GM21381 (cell line): Measurements from ENCODE around the gene RAB2B.
"Not testable (repeated sequence)": the region's sequence is repeated elsewhere in the genome, so short reads cannot be mapped to it uniquely, and the experiment has no call there.

Experiments used
- ATAC-seq: cut with Tn5 transposase; IDR thresholded peaks from one replicate; pipeline ENCODE4 v1.9.1; 2021; ENCODE audit warnings: mild to moderate bottlenecking, moderate library complexity; ENCODE audit not compliant: unreplicated experiment

Gene RAB2B

DNA sequence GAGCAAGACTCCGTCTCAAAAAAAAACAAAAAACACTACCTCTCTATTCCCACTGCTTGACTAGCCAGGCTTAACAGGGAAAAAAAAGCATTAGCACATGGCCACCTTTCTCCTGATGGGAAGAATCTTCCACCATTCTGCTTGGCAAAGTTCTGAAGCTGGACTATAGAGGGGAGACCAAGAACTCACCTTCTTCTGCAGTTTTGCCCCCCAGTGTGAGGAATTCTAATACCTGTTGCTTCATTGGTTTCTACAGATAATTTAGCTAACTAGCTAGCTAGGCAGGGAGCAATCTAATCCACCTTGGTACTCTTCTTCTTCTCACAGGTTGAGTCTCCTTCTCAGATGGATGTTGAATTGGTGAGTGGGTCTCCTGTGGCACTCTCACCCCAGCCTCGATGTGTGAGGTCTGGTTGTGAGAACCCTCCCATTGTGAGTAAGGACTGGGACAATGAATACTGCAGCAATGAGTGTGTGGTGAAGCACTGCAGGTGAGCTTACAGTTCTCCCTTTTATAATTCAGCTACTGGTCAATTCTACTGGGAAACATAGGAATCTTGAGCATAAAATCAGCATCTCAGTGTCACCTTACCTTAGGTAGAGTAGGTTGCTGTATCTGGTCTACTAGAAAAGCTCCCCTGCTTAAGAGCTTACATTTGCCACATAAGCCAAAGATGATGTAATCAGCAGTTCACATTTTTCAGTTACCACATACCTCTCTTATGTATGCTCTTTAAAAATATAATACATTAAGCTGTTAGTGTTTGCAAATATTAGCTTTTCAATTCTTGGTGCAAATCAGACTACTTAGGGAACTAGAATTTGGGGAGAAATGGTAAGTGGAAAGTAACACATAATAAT, 18.4 kb upstream of the RAB2B start:
- ATAC-seq: no peak

DNA sequence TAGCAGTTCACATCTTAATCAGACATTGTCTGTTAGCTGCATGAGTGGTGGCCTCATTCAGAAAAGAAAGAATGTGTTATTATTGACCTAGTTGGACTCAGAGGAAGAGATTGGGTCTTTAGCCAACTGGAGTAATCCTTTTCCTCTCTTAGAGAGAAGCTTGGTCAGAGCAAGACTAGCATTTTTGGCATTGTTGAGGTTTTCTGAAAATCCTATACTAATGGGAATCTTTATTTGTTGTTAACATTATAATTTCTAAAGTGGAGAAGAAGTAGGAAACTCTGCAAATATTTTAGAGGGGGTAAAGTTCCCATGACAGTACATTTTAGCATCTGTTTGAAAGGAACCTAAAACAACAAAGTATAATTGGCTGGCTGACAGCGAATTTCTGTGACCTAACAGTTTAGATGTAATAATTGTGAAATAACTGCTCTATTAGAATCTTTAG, 9.9 kb upstream of the RAB2B start:
- no peak for ATAC-seq

DNA sequence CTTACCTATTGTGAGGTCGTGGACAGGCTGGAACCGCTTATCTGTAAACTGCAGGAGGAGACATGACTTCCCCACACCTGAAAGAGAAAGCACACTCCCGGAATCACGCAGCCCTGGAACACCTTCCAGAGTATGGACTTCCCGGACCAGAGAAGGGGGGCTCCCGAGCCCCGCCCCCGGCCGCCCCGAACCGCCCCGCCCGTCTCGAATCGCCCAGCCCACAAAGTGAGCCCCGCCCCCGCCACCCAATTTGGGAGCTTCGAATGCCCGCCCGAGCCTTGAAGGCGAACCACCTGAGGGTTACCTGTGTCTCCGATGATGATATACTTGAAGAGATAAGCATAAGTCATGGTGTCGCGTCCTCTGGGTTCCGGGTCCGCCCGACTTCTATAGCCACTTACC, 235 bp downstream of the RAB2B start:
- ATAC-seq: peak; percentile 34

DNA sequence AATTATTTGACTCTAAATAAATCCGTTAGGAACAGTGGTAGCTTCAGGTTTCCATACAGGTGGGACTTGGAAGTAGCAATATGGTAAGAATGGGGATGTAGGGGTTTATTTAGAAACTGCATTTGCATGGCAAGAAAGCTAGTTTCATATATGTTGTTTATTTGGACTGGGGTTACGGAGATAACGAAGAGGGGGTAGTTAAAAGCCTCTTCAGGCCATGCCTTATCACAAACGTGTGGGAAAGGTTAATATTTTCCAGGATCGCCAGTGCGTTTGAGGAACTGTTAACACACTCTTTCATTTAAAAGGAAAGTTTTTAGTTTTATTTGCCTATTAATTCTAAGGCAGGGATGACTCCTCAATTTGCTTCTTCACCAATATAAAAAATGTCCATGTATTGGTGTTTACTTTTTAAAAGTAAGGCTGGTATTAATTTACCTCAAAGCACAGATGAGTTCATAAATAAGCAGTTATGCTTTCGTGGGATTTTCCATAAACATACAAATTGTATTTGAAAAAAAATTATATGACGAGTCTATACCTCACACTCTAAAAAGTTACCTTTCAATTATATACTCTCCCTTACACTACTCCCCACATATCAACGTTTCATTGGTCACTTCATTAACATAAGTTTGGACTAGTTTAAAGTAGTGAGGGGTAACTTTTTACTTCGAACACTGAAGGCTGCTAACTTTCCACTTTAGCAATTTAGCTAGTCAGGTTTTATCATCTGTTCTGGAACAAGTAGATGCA, 814 bp downstream of the RAB2B start:
- no peak for ATAC-seq

DNA sequence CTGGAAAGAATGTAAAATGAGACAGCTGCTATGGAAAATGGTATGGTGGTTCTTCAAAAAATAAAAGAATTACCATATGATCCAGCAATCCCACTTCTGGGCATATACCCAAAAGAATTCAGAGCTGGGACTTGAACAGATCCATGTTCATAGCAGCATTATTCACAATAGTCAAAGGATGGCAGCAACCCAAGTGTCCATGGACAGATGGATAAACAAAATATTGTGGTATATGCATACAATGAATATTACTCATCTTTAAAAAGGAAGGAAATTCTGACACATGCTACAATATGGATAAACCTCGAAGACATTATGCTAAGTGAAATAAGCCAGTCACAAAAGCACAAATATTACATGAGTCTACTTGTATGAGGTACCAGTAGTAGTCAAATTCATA, 9.1 kb downstream of the RAB2B start:
- no peak for ATAC-seq

DNA sequence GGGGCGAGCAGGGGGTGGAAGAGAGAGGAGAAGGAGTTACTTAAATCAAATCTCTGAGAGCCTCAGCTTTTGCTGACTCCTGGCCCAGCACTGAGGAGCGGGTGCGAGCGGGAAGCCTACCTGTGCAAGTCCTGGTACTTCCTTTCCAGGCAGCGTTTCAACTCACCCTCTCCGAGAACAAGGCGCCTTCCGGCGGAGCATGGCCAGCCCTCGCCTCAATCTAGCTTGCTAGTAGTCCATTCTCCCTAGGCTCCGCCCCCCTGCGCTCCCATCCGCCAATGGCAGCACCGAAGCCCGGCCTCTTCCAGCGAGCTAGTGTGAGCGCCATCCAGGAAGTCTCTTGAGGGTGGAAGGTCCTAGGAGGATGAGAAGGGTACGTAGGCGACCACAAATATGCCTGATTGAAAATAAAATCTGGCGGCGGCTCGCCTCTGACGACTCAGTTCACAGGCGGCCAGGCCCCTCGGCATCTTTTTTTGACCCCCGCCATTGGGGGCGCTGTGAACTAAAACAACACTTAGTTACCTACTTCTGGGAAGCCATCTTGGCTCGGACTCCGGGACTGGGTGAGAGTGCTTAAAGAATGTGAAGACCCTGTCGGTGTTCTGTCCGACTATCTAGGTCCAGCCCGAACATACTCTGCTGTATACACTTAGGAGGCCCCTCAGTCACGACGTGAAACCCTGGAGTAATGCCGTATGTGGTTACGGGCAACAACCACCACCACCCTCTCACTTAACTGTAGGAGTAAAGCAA, 20.7 kb downstream of the RAB2B start, which contains the start of gene CHD8:
Gene CHD8, minus strand, starts transcription at position 212 of the 756 bp plus-strand sequence. CDS start 24,480 bp downstream, outside the sequence.
- peak; percentile 98 for ATAC-seq

DNA sequence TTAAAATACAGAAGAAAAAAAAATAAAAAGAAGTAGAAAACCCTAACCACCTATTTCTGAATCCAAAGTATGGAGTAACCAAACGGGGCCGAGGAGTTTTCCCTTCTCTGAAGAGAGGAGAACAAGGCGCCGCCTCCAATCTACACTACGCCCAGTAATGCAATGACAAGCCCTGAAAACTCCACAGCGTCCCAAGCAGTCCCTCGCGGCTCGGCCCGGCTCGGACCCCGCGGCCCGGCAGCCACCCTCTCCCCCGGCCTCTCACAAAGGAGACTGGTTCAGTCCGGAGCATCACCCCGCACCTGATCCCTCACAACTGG, 21.2 kb downstream of the RAB2B start:
- peak; percentile 23 for ATAC-seq

DNA sequence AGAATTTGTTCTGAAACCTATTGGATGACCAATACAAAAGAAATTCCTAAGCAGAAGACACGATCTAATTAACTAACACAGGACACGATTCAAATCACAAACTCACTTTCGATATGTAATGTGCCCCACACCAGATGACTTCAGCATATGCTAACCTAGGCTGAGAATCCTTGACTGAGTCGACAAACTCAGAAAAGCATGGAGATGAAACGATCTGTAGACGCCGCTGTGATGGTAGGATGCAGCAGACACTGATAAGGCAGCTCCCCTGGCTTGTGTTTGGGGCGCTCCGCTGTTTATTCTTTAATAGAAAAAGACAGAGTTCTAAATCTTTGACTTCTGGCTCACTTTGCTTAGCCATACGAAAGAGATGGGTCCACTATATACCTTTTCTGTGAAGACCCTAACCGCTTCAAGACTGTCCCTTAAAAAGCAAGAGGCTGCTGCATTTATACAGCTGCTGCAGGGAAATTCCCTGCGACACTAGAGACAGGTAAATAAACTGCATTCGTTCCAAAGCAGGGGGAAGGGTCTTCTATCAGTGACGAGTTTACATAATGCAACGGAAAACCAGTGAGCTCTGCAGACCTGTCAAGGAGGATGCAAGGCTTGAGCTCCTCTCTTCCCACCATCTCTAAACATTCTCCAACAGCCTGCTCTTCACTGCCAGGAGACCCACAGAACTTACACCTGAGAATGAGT, 21.8 kb downstream of the RAB2B start:
- ATAC-seq: no peak

DNA sequence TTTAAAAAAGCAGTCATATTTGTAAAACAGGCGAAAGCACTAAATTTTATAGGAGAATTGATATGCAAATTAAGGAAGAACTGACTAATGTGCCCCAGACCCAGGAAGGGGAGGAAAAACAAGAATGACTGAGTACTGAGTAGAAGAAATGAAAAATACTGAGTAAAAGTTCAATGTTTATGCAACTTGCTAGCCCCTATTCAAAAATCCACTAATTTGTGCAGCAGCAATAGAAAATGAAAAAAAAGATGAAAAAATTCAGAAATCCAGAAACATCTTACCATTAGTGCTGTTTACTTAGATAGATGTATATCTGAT, 26.9 kb downstream of the RAB2B start:
- ATAC-seq: no peak

DNA sequence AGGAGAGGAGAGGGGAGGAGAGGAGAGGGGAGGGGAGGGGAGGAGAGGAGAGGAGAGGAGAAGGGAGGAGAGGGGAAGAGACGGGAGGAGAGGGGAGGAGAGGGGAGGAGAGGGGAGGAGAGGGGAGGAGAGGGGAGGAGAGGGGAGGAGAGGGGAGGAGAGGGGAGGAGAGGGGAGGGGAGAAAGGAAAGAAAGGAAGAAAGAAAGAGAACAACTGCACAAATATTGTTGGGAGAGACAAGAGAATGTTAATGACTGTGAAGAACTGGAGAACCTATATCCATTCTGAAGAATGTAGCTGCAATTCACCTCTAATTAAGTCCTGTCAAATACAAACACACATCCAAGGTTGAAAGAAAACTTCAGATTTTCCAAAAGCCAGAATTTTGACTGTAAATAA, 34.1 kb downstream of the RAB2B start:
- not testable (repeated sequence) for ATAC-seq

DNA sequence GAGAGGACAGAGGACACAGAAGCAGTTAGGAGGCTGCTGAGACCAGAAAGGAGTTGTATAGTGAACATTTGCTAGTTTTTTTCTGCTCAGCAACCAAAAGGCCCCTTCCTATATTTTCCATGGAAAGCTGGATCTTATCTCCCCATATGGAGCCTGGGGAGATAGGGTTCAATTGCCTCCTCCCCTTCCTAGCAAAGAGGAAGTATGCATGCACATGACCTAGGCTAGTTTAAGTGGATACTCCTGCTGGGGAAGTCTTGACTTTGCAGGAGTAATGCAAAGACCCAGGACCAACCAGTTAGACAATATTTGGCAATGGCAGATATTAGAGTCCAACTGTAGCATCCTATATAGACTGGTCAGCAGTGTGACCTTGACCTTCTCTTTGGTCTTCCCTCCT, 35.9 kb downstream of the RAB2B start:
- no peak for ATAC-seq

DNA sequence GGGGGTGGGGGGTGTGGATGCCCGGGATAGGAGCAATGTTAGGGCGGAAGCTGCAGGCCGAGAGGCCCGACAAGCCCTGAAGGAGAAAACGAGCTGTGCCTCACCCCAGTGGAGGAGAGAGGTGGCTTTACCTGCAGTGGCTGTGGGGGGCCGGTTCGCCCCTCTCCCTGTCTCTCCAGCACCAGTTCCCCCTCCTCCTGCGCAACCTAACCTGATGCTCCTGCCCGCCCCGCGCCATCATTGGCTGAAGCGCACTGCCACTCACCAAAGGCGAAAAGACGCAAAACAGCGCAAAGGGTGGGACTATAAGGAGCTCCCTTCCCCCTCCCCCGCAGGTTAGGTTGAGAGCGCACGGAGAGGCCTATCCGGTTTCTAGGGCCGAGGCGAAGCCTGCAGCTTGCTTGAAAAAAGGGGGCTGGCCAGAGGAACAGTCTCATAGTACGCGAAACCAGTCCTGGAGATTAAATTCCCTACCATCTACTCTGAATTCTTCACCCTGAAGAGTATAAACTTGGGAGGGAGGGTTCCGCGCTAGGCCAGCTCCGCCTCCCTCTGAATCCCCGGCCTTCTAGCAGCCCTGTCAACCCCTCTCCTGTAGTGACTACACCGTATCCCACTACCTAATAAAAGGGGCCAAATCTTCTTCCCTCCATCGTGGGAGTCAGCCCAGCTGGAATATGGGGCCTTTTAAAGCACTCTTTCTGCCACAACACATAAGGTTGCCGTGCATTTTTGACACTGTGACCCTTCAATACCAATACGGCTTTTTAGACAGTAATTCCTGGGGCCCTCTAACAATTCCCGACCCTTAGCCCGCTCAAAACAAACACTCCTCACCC, 39.5 kb downstream of the RAB2B start:
- peak; percentile 99 for ATAC-seq

DNA sequence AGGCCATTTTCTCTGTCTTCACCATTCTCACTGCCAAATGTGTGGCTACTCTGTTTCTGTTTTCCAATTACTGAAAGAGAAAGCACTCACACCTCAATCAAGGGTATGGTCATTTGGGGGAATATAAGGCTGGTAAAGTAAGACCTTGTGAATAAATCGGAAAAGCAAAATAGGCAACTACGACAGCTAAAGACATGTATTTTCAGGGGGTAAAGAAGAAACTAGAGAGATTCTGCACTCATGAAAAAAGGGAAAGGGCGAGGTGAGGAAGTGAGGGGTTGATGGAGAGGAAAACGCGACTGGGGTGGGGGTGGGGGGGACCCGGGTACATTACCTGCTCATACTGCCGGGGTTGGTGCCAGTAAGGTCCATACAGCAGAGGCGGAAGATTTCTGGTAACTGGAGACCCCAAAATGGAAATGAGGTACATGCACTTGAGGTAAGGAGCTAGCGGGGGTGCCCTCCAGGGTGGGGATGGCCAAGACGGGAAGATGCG, 40.1 kb downstream of the RAB2B start:
- ATAC-seq: no peak

DNA sequence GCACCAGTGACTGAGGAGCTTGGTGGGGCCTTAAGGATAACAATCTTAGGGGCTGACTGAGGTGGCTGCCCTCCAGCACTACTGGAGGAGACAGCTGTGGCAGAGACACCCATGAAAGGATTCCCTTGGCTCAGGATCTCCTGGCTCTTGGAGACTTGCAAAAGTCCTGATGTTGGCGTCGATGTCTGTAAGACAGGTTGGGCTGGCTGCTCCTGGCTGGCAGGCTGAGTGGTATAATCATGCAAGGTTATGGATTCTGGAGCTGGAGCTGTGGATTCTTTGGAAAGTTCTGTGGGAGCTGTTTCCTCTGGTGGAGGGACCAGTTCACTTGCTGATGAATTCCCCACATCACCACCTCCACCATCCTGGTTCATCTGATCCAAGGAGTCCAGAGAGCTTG, 45.6 kb downstream of the RAB2B start:
- no peak for ATAC-seq

DNA sequence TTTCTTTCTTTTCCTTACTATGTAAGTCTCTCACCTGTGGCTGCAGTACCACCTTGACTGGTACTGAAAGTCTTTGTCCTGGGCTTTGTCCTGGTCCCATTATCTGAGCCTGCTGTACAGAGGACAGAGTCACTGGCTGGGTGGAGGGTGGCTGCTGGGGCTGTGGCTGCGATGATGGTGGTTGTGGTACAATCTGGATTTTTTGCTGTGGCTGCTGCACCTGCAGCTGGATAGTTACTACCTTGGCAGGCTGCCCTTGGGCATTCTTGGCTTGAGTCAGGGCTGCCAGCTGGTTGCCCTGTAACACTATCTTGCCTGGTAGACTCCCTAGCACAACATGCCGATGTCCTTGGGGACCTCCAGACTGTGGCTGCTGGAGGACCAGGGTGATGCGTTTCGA, 47.8 kb downstream of the RAB2B start:
- ATAC-seq: no peak

DNA sequence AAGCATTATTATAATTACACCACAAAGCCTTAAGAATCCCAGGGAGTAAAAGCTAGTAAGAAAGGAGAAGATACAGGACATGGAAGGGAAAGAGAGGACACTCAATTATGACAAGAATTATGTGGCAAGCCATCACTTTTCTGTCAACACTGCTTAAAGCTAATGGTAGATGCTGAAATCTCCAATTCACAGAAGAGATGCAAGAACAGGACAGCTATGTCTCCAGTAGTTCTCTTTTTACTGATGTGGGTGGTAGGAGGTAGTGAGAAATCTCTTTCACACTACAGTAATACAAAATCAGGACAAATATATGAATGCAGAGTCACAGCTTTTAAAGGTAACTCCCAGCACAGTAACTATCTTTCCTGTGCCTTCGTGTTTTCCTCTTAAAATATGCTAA, 50.1 kb downstream of the RAB2B start:
- ATAC-seq: no peak

DNA sequence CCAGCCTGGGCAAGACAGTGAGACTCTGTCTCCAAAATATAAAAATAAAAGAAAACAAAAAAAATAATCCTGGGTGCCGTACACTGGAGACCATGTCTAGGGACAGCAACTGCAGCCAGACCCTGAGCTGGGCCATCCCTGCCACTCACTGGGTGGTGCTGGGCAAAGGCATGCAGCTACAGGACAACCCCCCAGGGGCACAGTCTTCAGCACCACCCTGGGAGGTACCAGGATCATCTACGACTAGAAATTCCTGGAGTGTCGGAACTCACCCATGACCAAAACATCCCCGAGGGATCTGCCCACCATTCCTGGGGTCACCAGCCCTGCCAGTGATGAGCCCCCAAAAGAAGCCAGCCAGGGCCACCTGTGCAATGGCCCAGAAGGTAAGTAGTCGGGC, 57.2 kb downstream of the RAB2B start:
- no peak for ATAC-seq

DNA sequence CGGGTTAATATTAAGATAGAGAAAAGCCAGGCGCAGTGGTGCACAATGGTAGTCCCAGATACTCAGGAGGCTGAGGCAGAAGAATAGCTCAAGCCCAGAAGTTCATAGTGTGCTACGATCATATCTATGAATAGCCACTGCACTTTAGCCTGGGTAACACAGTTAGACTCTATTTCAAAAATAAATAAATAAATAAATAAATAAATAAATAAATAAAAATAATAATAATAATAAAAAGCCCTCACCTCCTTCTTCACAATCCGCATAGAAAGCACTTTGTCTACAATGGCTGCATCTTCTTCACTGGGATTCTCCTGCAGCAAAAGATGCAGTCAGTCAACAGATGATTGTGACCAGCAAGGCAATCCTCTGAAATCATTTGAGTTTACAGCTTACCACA, 61.4 kb downstream of the RAB2B start:
- ATAC-seq: no peak

DNA sequence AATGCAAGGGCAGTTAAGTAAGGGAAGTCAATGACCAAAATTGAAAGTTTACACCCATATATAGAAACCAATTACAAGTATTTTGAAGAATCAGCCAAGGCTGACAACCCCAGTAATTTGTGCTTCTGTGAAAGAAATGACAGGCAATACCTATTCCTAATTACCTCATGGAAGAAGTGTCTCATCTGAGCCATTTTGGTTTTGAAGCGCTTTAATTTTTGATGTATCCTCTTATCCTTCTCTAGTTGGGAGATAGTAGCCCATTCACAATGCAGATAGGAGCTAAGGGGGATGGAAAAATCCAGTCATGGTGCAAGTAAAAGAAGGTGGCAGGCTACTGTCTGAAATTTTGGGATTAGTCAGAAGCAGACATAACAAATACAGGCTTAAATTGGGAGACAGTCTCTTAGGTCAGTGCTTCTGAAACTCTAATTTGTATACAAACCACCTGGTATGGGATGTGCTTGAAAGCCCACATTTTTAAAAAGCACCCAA, 62.6 kb downstream of the RAB2B start:
- no peak for ATAC-seq
